GM10266 (cell line): Measurements from ENCODE around the gene TK2.
A peak's percentile ranks its signal among the peaks of the same experiment; 100 is the strongest.

ENCODE experiments used
- DNase-seq: peaks from one replicate; pipeline ENCODE4 v3.0.0; 2012; ENCODE audit errors: extremely low spot score
- CTCF ChIP-seq: IDR thresholded peaks from 2 replicates; pipeline ENCODE4 v1.5.1; 2012; ENCODE audit warnings: mild to moderate bottlenecking, low read depth; ENCODE audit not compliant: control insufficient read depth, insufficient read depth; ENCODE audit errors: missing control alignments

Gene TK2

GRCh38 chr16:66537236-66537635 is 12.7 kb downstream of the TK2 start:
- DNase-seq = no peak
- TF ChIP-seq CTCF = no peak

- TF ChIP-seq CTCF = no peak
- no peak for DNase-seq
Observed at GRCh38 chr16:66536525-66536924, 13.4 kb downstream of the TK2 start.

GRCh38 chr16:66534376-66534799 is 15.5 kb downstream of the TK2 start:
- no peak for DNase-seq

GRCh38 chr16:66529475-66529874 is 20.4 kb downstream of the TK2 start:
- no peak for DNase-seq
- TF ChIP-seq CTCF = no peak

More at GRCh38 chr16:66534376-66534799, 15.5 kb downstream of the TK2 start:
- TF ChIP-seq CTCF = no peak

- no peak for TF ChIP-seq CTCF
- no peak for DNase-seq
Observed at GRCh38 chr16:66528294-66528693, 21.6 kb downstream of the TK2 start.

- DNase-seq = no peak
- TF ChIP-seq CTCF = no peak
Observed at GRCh38 chr16:66525396-66526180, 24.3 kb downstream of the TK2 start.

- peak; percentile 49 for DNase-seq
- TF ChIP-seq CTCF = no peak
Observed at GRCh38 chr16:66524601-66525164, 25.2 kb downstream of the TK2 start.
